GM19025 (cell line): ENCODE results near the gene NUP50.

ENCODE experiments used
- ATAC-seq: cut with Tn5 transposase; IDR thresholded peaks from one replicate; pipeline ENCODE4 v1.9.1; 2021; ENCODE audit warnings: mild to moderate bottlenecking, low read depth, moderate library complexity; ENCODE audit not compliant: unreplicated experiment

NUP50 gene

GRCh38 chr22:45207981-45208664 lies 44.4 kb downstream of the NUP50 start:
- ATAC-seq = no peak

DNA sequence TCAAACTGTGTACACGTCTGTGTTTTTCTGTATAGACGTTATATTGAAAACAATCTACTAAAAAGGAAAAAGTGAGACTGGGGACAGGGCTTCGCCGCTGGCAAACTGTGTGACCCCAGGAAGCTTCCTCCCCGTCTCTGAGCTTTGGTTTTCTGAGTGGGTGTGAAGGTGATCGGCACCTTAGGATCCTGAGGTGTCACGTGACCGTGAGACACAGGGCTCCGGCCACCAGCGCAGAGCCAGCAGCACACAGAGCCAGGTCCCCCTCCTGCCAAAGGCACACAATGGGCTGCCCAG lies 44.9 kb downstream of the NUP50 start:
- no peak for ATAC-seq

GRCh38 chr22:45208993-45209838 lies 45.5 kb downstream of the NUP50 start:
- ATAC-seq = no peak

- no peak for ATAC-seq
Measured at GRCh38 chr22:45210174-45210573, 46.4 kb downstream of the NUP50 start.

GRCh38 chr22:45210577-45210976 lies 46.9 kb downstream of the NUP50 start:
- ATAC-seq = no peak

- no peak for ATAC-seq
Measured at GRCh38 chr22:45210991-45211390, 47.3 kb downstream of the NUP50 start.

DNA sequence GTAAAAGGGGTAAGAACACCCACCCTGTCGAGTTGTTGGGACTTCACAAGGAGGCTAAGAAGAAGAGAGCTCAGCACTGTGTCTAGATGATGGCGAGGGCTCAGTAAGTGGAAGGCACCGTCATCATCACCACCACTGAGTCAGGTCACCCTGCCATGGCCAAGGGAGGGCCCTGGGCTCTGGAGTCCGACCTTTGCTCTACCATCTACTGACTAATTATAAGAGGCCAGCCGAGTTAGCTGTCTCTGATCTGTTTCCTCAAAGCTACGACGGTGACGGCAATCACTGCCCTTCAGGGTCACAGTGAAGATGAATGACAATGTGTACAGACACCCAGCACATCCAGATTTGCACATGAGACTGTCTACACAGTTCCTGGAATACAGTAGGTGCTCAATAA lies 47.7 kb downstream of the NUP50 start:
- no peak for ATAC-seq

DNA sequence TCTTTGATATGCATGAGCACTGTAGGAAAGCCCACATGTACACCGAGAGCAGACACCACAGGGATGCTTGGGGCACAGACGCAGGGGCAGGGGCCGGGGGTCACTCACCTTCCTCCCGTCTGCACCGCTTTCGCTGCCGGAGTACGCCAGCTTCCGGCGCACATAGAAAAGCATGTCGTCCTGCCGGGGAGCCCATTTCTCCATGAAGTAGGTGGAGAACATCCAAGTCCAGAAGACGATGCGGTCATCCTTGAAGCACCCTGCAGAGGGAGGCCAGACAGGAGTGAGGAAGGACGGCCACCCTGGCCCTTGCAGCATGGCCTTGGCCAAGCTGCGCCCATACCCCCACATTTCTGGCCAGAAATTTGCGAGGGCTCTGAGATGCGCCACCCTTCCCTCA lies 48.1 kb downstream of the NUP50 start:
- no peak for ATAC-seq

- no peak for ATAC-seq
Measured at GRCh38 chr22:45212306-45212709, 48.6 kb downstream of the NUP50 start.

DNA sequence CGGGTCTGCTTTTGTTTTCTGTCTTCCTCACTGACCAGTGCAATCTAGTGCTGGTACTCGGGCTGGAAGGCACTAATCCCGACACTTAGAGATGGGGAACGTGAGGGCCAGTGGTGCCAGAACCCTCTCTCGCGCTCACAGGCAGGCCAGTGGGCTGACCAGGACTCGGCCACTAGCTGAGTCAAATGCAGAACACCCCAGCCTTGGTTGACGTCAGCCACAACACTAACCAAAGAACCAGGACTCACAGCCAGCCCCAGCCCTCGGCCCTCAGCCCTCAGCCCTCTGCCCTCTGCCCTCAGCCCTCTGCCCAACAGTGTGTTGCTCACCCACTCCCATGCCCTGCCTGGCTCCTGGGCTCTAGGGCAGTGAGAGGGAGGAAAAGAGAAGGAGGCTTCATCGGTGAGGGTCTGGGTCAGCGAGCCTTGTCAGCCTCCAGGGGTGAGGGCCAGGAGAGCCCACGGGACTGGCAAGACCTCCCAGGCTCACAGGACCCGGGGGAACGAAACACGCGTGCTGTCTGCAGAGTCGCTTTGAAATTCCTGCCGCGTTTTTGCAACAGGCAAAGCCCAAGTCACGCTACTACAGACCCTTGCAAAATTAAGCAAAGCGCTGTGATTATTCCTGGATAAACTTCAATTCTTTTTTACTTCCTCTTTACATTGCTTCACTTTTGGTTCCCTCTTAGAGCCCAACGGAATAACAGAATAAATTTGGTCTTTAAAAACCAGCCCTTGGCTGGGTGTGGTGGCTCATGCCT lies 49.4 kb downstream of the NUP50 start:
- ATAC-seq = no peak

DNA sequence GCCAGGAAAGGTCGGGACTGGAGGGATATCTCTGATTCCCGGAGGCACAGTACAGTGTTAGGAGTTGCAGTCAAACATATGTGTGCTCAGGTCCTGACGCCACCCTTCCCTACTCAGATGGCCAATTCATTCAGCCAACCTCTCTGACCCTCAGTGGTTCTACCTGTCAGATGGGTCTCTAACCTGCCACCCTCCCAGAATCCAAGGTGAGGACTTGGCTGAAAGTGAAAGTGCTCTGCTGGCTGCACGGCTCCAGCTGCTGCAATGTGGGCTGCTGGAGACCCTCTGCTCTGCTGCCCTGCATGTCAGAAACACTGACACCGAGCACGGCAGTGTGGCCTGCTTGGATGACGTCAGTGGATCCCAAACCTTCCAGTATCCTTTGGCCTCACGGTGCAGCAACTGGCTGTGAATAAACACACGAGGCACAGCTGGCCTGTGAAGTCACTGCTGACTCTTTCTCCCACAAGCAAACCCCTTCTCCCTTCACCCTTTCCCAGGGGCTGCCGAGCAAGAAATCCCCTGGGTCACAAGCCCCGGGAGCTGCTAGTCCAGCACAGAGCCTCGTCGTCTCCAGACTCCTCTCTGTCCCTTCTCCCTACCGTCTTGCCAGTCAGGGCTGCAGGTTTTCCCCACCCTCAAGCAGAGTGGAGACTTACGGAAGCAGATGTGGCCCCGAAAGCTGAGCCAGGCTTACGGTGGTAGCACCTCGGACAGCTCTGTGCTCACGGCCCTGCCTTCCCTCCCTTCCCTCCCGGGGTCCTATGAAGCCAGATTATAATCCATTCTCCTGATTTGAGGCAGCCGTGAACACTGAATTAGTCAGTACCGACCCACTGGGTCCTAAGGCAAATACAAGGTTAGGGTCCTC lies 52.6 kb downstream of the NUP50 start:
- no peak for ATAC-seq

GRCh38 chr22:45217345-45217744 lies 53.6 kb downstream of the NUP50 start:
- no peak for ATAC-seq

GRCh38 chr22:45217806-45218205 lies 54.1 kb downstream of the NUP50 start:
- no peak for ATAC-seq

GRCh38 chr22:45218976-45219375 lies 55.3 kb downstream of the NUP50 start:
- no peak for ATAC-seq

- no peak for ATAC-seq
Measured at GRCh38 chr22:45221201-45221600, 57.5 kb downstream of the NUP50 start.

DNA sequence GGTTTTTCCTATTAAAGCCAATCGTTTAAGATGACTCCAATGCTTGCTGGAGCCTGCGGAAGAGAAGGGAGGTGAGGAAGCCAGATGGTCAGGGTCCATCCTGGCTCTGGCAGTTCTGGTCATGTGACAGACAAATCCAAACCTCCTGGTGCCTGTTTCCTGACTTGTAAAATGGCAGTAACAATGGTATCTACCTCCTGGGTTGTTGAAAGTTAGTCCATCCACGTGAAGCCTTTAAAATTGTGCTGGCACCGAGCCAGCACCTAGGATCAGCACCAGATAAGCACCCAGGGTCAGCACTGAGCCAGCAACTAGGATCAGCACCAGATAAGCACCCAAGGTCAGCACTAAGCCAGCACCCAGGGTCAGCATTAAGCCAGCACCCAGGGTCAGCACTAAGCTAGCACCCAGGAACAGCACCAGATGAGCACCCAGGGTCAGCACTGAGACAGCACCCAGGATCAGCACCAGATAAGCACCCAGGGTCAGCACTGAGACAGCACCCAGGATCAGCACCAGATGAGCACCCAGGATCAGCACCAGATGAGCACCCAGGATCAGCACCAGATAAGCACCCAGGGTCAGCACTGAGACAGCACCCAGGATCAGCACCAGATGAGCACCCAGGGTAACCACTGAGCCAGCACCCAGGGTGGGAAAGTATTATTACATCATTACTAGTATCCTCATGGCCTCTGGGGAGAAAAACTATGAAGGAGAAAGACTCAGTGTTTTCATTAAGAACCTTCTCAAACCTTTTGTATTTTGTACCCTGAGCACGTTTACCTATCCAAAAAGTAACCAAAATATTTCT lies 59.8 kb downstream of the NUP50 start:
- ATAC-seq = no peak

DNA sequence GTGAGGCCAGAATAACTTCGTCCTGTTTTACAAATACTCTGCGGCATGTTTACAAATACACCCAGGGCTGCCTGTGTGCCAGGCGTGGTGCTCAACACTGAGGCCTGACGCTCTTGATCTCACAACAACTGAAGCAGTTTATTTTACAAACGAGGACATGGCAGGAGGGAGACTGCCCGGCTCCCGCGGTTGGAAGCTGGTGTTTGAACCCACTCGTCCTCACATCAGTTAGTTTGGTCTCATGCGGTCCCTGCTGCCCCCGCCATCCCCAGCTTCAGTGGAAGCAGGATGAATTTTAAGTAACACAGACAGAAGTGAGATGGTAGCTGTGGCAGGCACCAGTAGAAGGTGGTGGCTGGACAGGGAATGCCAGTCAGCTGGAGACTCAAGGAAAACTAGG lies 60.6 kb downstream of the NUP50 start:
- ATAC-seq = no peak

DNA sequence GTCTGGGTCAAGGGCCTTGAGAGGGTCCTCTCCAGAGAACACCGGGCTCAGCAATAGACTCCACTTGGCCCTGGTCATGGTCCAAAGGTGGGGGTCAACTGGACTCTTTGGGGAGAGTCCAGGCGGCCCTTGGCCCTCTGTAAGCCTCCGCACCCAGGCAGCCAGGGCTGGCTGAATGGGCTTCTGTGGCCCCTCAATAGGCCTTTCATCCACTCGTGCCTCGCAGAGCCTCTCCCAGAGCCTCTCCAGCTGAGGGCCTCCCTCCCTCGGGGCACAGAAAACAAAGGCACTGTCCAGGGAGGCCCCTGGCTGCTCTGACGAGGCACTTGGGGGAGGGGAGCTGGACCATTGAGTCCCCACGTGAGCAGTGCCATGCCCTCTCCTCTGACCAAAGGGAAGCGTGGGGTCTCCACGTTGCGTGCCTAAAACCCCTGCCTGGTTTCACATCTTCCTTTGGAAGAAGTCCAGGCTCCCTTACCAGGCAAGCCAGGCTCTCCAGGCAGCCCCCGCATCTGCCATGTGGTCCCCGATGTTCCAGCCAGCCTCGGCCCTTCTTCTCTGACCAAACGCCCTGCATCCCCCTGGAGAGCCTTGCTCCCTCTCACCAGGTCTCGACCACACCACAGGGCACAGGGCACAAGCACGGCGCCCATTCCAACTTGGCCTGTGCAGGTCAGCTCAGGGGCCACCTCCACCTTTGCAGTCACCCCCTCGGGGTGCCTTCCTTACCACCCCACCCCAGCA lies 61.4 kb downstream of the NUP50 start:
- ATAC-seq = no peak
